NCI-H187 (cell line): ENCODE data around the gene TBCCD1.
A peak's percentile ranks its signal among the peaks of the same experiment; 100 is the strongest.

Source experiments
- DNase-seq, 2 experiments: peaks; one replicate each; lab custom pipeline; 2025; lab: John Stamatoyannopoulos, UW

The TBCCD1 gene

GRCh38 chr3:186567072-186567921 lies at the start of gene TBCCD1:
TSS of gene TBCCD1 (minus strand) at chr3:186567339. CDS start at chr3:186564329, 3,010 bp downstream.
- DNase-seq, result peak; percentile 71 to 80

- DNase-seq, result no peak
These were observed 49.1 kb upstream of the TBCCD1 start for GRCh38 chr3:186616299-186616617.

GRCh38 chr3:186614597-186615483 lies 47.7 kb upstream of the TBCCD1 start:
- peak; percentile 64 to 89 for DNase-seq

GRCh38 chr3:186614266-186614596 lies 47.1 kb upstream of the TBCCD1 start:
- no peak for DNase-seq

- DNase-seq, result no peak
These were observed 46.6 kb upstream of the TBCCD1 start for GRCh38 chr3:186613637-186614265.

- no peak for DNase-seq
These were observed 45.8 kb upstream of the TBCCD1 start, which contains the start of gene AHSG for GRCh38 chr3:186612721-186613636. TSS of gene AHSG (plus strand) at chr3:186613060. CDS start at chr3:186613142, 82 bp downstream.

GRCh38 chr3:186612065-186612464 lies 44.9 kb upstream of the TBCCD1 start:
- no peak for DNase-seq

- DNase-seq, result no peak
These were observed 42.2 kb upstream of the TBCCD1 start for GRCh38 chr3:186609247-186609868.

- no peak for DNase-seq
These were observed 41.6 kb upstream of the TBCCD1 start for GRCh38 chr3:186608624-186609215.

- DNase-seq, result no peak
These were observed 38.7 kb upstream of the TBCCD1 start for GRCh38 chr3:186605561-186606545.

- no peak for DNase-seq
These were observed 37.9 kb upstream of the TBCCD1 start for GRCh38 chr3:186605078-186605477.

- no peak for DNase-seq
These were observed 36.0 kb upstream of the TBCCD1 start for GRCh38 chr3:186603159-186603558.

GRCh38 chr3:186600896-186601295 lies 33.8 kb upstream of the TBCCD1 start:
- DNase-seq, result no peak

GRCh38 chr3:186599785-186600166 lies 32.6 kb upstream of the TBCCD1 start:
- no peak for DNase-seq

GRCh38 chr3:186599142-186599784 lies 32.1 kb upstream of the TBCCD1 start:
- no peak for DNase-seq

- DNase-seq, result no peak
These were observed 31.6 kb upstream of the TBCCD1 start for GRCh38 chr3:186598794-186599141.

- DNase-seq, result no peak
These were observed 31.1 kb upstream of the TBCCD1 start for GRCh38 chr3:186598108-186598784.

- DNase-seq, result no peak
These were observed 29.6 kb upstream of the TBCCD1 start for GRCh38 chr3:186596568-186597287.
